Uterus (tissue), 2 donors: ENCODE data around the gene ITSN2.

Source experiments
- POLR2A ChIP-seq, 2 donors: fragments of 450-650 bp; IDR thresholded peaks; one replicate each; pipeline ENCODE4 v1.6.1; 2016; ENCODE audit warnings: antibody characterized with exemption in 2 of 2, mild to moderate bottlenecking in 1 of 2, moderate library complexity in 1 of 2
- TF ChIP-seq, protein P1 (sequence below), 4 experiments: fragments of 200-600 bp in 2 of 4; fragments of 450-650 bp in 2 of 4; sonication (generic) in 2 of 4; IDR thresholded peaks; one replicate each; pipeline ENCODE4 v1.5.1; 2016 to 2019; ENCODE audit warnings: antibody characterized with exemption in 4 of 4, mild to moderate bottlenecking in 2 of 4, moderate library complexity in 1 of 4

DNA sequence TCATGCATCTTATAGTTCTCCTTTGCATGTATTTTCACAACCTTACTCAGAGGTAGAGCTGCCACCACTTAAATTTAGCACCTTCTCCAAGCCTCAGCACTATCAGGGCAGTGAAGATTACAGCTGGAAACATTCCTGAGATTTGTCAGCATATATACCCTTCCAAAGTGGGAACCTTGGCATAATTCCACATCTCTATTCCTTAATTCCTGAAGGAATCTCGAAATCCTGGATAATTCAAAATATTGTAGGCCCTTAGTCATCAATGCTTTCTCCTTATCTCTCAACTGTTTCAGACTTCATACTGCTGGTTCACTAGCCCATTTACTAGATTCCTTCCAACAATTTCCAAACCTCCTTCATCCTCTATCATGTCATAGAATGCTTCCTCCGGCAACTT lies 87.4 kb downstream of the ITSN2 start:
- TF ChIP-seq, protein P1, sequence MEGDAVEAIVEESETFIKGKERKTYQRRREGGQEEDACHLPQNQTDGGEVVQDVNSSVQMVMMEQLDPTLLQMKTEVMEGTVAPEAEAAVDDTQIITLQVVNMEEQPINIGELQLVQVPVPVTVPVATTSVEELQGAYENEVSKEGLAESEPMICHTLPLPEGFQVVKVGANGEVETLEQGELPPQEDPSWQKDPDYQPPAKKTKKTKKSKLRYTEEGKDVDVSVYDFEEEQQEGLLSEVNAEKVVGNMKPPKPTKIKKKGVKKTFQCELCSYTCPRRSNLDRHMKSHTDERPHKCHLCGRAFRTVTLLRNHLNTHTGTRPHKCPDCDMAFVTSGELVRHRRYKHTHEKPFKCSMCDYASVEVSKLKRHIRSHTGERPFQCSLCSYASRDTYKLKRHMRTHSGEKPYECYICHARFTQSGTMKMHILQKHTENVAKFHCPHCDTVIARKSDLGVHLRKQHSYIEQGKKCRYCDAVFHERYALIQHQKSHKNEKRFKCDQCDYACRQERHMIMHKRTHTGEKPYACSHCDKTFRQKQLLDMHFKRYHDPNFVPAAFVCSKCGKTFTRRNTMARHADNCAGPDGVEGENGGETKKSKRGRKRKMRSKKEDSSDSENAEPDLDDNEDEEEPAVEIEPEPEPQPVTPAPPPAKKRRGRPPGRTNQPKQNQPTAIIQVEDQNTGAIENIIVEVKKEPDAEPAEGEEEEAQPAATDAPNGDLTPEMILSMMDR (IDR thresholded peaks at IDR 0.05): no peak
- TF ChIP-seq POLR2A (IDR thresholded peaks at IDR 0.05): no peak
